ENCODE results near the gene ABCD1. TPM values are rescaled to one million over a fixed set of nuclear protein-coding genes. Genes with fewer than 3 reads are reported as not detected.

ABCD1 gene
- total RNA-seq, 1 experiment from 2014 or later = 9.1 TPM

- no peaks in the 10 kb centered on the region for H3K36me3 Mint-ChIP-seq
- DNase-seq (ENCODE audit: low spot score) = no peak
- H3K27ac Mint-ChIP-seq = no peak overlapping the region
- no peaks in the 10 kb centered on the region for H3K27me3 Mint-ChIP-seq (ENCODE audit: low read depth)
- TF ChIP-seq FOXJ3 (CRISPR knock-in tag; IDR thresholded peaks at IDR 0.05; ENCODE audit: borderline replicate concordance) = no peak
- TF ChIP-seq ZNF396 (CRISPR knock-in tag; IDR thresholded peaks at IDR 0.05; ENCODE audit: borderline replicate concordance) = no peak
- TF ChIP-seq SMAD3 (CRISPR knock-in tag; IDR thresholded peaks at IDR 0.05; ENCODE audit: borderline replicate concordance) = no peak
- no peak for TF ChIP-seq ZNF219 (CRISPR knock-in tag; IDR thresholded peaks at IDR 0.05; ENCODE audit: borderline replicate concordance)
- no peak for TF ChIP-seq CREM (CRISPR knock-in tag; IDR thresholded peaks at IDR 0.05)
- no peak for ATAC-seq
- ChIA-PET CTCF (no interaction called here), POLR2A (no interaction called here)
- no peaks in the 10 kb centered on the region for H3K4me1 Mint-ChIP-seq
- no peak overlapping the region for H3K4me3 Mint-ChIP-seq
- H3K9me3 Mint-ChIP-seq = no peaks in the 10 kb centered on the region
These were observed 49.3 kb downstream of the ABCD1 start for GRCh38 chrX:153773741-153774575.

- DNase-seq (ENCODE audit: low spot score) (no peak), ATAC-seq (no peak)
- Mint-ChIP-seq H3K9me3 (no peaks in the 10 kb centered on the region), H3K36me3 (no peaks in the 10 kb centered on the region), H3K27me3 (ENCODE audit: low read depth) (no peaks in the 10 kb centered on the region), H3K4me1 (no peaks in the 10 kb centered on the region), H3K4me3 (no peak overlapping the region), H3K27ac (no peak overlapping the region)
- TF ChIP-seq SMAD3 (CRISPR knock-in tag; IDR thresholded peaks at IDR 0.05; ENCODE audit: borderline replicate concordance) (no peak), PREB (CRISPR knock-in tag; IDR thresholded peaks at IDR 0.05; ENCODE audit: borderline replicate concordance) (no peak), ARID4B (CRISPR knock-in tag; IDR thresholded peaks at IDR 0.05; ENCODE audit: borderline replicate concordance) (no peak), ZNF396 (CRISPR knock-in tag; IDR thresholded peaks at IDR 0.05; ENCODE audit: borderline replicate concordance) (no peak), ZBTB43 (CRISPR knock-in tag; IDR thresholded peaks at IDR 0.05) (no peak), NFE2L1 (CRISPR knock-in tag; IDR thresholded peaks at IDR 0.05) (no peak), ZNF532 (CRISPR knock-in tag; IDR thresholded peaks at IDR 0.05; ENCODE audit: borderline replicate concordance) (no peak), ATF1 (CRISPR knock-in tag; IDR thresholded peaks at IDR 0.05) (no peak), ZNF121 (CRISPR knock-in tag; IDR thresholded peaks at IDR 0.05) (no peak), ZNF281 (CRISPR knock-in tag; IDR thresholded peaks at IDR 0.05) (no peak)
- ChIA-PET CTCF (no interaction called here), POLR2A (no interaction called here)
These were observed 50.1 kb downstream of the ABCD1 start for GRCh38 chrX:153774576-153775292.
